Astrocyte (in vitro differentiated cells and primary cell): Measurements from ENCODE around the gene MCAM.

Experiments
- EZH2 ChIP-seq: IDR thresholded peaks from 2 replicates; pipeline ENCODE4 v1.6.1; 2012; ENCODE audit warnings: mild to moderate bottlenecking, low read length, inconsistent platforms; ENCODE audit not compliant: insufficient read depth
- TF ChIP-seq, protein P1 (sequence below): IDR thresholded peaks from 2 replicates; pipeline ENCODE4 v1.5.1; 2011; ENCODE audit warnings: low read depth, mild to moderate bottlenecking, inconsistent platforms, low read length, moderate library complexity; ENCODE audit not compliant: insufficient read depth

DNA sequence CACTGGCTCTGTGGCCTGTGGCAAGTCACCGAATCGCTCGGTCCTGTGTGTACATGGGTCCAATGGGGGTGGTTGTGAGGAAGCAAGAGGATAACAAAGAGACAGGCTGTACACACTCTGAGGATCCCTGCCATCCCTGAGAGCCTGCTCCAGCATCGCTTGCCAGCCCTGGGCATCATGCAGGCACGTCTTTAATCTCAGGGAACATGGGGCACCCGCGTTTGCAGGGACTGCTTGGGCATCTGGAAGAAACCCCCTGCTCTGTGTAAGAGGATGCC is 25.0 kb upstream of the MCAM start:
- TF ChIP-seq, protein P1, sequence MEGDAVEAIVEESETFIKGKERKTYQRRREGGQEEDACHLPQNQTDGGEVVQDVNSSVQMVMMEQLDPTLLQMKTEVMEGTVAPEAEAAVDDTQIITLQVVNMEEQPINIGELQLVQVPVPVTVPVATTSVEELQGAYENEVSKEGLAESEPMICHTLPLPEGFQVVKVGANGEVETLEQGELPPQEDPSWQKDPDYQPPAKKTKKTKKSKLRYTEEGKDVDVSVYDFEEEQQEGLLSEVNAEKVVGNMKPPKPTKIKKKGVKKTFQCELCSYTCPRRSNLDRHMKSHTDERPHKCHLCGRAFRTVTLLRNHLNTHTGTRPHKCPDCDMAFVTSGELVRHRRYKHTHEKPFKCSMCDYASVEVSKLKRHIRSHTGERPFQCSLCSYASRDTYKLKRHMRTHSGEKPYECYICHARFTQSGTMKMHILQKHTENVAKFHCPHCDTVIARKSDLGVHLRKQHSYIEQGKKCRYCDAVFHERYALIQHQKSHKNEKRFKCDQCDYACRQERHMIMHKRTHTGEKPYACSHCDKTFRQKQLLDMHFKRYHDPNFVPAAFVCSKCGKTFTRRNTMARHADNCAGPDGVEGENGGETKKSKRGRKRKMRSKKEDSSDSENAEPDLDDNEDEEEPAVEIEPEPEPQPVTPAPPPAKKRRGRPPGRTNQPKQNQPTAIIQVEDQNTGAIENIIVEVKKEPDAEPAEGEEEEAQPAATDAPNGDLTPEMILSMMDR, result no peak
- TF ChIP-seq EZH2, result no peak
